CD4-positive, alpha-beta T cell (primary cell): Measurements from ENCODE around the gene FBXL5. TPM values are rescaled to one million over a fixed set of nuclear protein-coding genes. Genes with fewer than 3 reads are reported as not detected.
A peak's percentile ranks its signal among the peaks of the same experiment; 100 is the strongest.

Source experiments
- ATAC-seq: fragments of 200-7000 bp; cut with Tn5 transposase; one replicate; pipeline ENCODE4 v1.10.0; 2022; ENCODE audit warnings: mild to moderate bottlenecking; ENCODE audit not compliant: poor library complexity
- CTCF ChIA-PET: fragments of 350-600 bp; sonication (Branson Sonifier 250); formaldehyde crosslinking; loops from one replicate; lab custom pipeline; 2021; ENCODE audit warnings: antibody characterized with exemption, inconsistent platforms; lab: Charles Lee
- POLR2A ChIA-PET: fragments of 350-600 bp; sonication (Branson Sonifier 250); formaldehyde crosslinking; loops from one replicate; lab custom pipeline; 2021; ENCODE audit warnings: antibody characterized with exemption, inconsistent platforms; lab: Charles Lee
- DNase-seq, 14 experiments: peaks; one replicate each; pipeline ENCODE4 v3.0.0-alpha.2; 2013 to 2020; ENCODE audit warnings: mixed read lengths in 2 of 14
- H3K27ac ChIP-seq, 2 donors: one replicate each; pipeline versions ENCODE4 v1.5.1 to v1.7.0; 2013; ENCODE audit warnings: low read length in 2 of 2, low read depth in 1 of 2, mild to moderate bottlenecking in 1 of 2
- H3K27me3 ChIP-seq, 2 experiments: 1 replicate in 1 of 2; 2 replicates in 1 of 2; pipeline versions ENCODE4 v1.6.1 to v1.7.0; 2013; ENCODE audit warnings: low read length in 2 of 2, control low read depth in 1 of 2, mild to moderate bottlenecking in 1 of 2, moderate library complexity in 1 of 2; ENCODE audit not compliant: insufficient read depth in 2 of 2, control insufficient read depth in 1 of 2
- H3K36me3 ChIP-seq: one replicate; pipeline ENCODE4 v1.6.1; 2013; ENCODE audit warnings: low read length, control low read depth; ENCODE audit not compliant: insufficient read depth
- H3K4me1 ChIP-seq: one replicate; pipeline ENCODE4 v1.6.1; 2013; ENCODE audit warnings: low read length, control low read depth; ENCODE audit not compliant: insufficient read depth
- H3K4me3 ChIP-seq: one replicate; pipeline ENCODE4 v1.5.1; 2013; ENCODE audit warnings: mild to moderate bottlenecking, low read length, moderate library complexity
- H3K9me3 ChIP-seq, 2 experiments: 1 replicate in 1 of 2; 2 replicates in 1 of 2; pipeline versions ENCODE4 v1.6.1 to v1.7.0; 2013; ENCODE audit warnings: low read length in 2 of 2, mild to moderate bottlenecking in 2 of 2, control low read depth in 1 of 2, moderate library complexity in 1 of 2; ENCODE audit not compliant: control insufficient read depth in 1 of 2, insufficient read depth in 1 of 2
- H3K27ac Mint-ChIP-seq: one replicate; pipeline ENCODE4 v1.8.0; 2020; ENCODE audit warnings: mixed read lengths
- H3K27me3 Mint-ChIP-seq: one replicate; pipeline ENCODE4 v1.8.0; 2021; ENCODE audit warnings: mixed read lengths
- H3K36me3 Mint-ChIP-seq: one replicate; pipeline ENCODE4 v1.8.0; 2021; ENCODE audit warnings: low read depth, mixed read lengths
- H3K4me1 Mint-ChIP-seq: one replicate; pipeline ENCODE4 v1.8.0; 2021; ENCODE audit warnings: low read depth, mixed read lengths
- H3K4me3 Mint-ChIP-seq: one replicate; pipeline ENCODE4 v1.8.0; 2020; ENCODE audit warnings: mild to moderate bottlenecking, mixed read lengths
- H3K9me3 Mint-ChIP-seq: one replicate; pipeline ENCODE4 v1.8.0; 2020; ENCODE audit warnings: mixed read lengths
- intact Hi-C, 2 experiments: fragments of 100-400 bp; cut with DNase I in 1 of 2; cut with micrococcal nuclease in 1 of 2; formaldehyde crosslinking; loops; one replicate each; pipeline versions ENCODE4 v1.15.1 to v1.9.0; 2023 to 2025; cut with DNase I, micrococcal nuclease
- total RNA-seq, 174 experiments: library from RNA in 2 of 174; stranded (reverse) in 2 of 174; gene quantifications; one replicate each; pipeline ENCODE4 v1.2.3 and lab custom pipeline; 2021 to 2026
- TF ChIP-seq, protein P1 (sequence below): fragments of 200-600 bp; IDR thresholded peaks from one replicate; pipeline ENCODE4 v1.8.0; 2022; ENCODE audit warnings: antibody characterized with exemption, mild to moderate bottlenecking

The FBXL5 gene
- total RNA-seq, 2 experiments from 2014 or later: 60.1 to 62.5 TPM

DNA sequence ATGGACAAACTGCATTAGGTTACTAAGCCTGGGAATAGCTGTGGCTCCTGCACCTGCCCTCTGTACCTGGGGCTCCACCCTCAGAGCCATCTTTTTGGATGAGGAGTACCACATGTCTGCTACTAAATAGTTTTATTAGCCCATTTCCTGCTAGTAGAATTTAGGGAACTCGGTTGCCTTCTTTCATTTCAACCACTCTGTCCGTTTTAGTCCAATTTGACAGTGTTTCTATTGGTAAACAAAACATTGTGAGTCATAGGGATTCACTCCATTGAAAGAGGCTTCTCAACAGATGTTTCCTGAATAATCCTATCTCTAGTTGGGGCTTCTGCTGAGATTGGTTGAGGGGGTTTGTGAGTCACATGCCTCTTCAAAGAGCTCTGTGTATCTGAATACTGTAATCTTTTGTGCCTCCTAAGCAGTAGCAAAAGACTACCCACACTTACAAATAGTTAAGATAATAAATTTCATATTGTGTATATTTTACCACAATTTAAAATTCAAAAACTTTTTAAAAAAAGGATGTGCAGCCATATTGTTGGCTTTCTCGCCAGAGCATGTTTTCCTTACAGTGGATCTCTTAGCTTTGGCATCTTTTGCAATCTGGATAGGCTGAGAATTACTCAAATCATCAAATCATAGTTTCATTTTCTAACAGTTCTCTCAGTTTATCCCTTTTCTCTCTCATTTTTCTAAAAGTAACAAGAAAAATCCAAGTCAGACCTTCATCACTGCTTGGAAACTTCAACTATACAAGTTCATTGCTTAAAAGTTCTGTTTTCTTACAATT is 36.4 kb upstream of the FBXL5 start:
- Histone ChIP-seq H3K4me1 (no peaks in the 10 kb centered on the region), H3K36me3 (peaks cover 23% of the 10 kb centered on the region), H3K9me3 (no peaks in the 10 kb centered on the region), H3K4me3 (no peak overlapping the region), H3K27ac (no peak overlapping the region), H3K27me3 (no peaks in the 10 kb centered on the region)
- H3K4me1 Mint-ChIP-seq: no peaks in the 10 kb centered on the region
- TF ChIP-seq, protein P1, sequence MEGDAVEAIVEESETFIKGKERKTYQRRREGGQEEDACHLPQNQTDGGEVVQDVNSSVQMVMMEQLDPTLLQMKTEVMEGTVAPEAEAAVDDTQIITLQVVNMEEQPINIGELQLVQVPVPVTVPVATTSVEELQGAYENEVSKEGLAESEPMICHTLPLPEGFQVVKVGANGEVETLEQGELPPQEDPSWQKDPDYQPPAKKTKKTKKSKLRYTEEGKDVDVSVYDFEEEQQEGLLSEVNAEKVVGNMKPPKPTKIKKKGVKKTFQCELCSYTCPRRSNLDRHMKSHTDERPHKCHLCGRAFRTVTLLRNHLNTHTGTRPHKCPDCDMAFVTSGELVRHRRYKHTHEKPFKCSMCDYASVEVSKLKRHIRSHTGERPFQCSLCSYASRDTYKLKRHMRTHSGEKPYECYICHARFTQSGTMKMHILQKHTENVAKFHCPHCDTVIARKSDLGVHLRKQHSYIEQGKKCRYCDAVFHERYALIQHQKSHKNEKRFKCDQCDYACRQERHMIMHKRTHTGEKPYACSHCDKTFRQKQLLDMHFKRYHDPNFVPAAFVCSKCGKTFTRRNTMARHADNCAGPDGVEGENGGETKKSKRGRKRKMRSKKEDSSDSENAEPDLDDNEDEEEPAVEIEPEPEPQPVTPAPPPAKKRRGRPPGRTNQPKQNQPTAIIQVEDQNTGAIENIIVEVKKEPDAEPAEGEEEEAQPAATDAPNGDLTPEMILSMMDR: no peak
- no peak overlapping the region for H3K27ac Mint-ChIP-seq
- intact Hi-C loops: no loop called here
- no peak overlapping the region for H3K4me3 Mint-ChIP-seq
- no peaks in the 10 kb centered on the region for H3K27me3 Mint-ChIP-seq
- H3K9me3 Mint-ChIP-seq: no peaks in the 10 kb centered on the region
- ChIA-PET POLR2A (no interaction called here), CTCF (no interaction called here)
- DNase-seq (peak in 2 of 14 experiments; percentile 24 to 27), ATAC-seq (no peak)
- peaks cover 30% of the 10 kb centered on the region for H3K36me3 Mint-ChIP-seq

DNA sequence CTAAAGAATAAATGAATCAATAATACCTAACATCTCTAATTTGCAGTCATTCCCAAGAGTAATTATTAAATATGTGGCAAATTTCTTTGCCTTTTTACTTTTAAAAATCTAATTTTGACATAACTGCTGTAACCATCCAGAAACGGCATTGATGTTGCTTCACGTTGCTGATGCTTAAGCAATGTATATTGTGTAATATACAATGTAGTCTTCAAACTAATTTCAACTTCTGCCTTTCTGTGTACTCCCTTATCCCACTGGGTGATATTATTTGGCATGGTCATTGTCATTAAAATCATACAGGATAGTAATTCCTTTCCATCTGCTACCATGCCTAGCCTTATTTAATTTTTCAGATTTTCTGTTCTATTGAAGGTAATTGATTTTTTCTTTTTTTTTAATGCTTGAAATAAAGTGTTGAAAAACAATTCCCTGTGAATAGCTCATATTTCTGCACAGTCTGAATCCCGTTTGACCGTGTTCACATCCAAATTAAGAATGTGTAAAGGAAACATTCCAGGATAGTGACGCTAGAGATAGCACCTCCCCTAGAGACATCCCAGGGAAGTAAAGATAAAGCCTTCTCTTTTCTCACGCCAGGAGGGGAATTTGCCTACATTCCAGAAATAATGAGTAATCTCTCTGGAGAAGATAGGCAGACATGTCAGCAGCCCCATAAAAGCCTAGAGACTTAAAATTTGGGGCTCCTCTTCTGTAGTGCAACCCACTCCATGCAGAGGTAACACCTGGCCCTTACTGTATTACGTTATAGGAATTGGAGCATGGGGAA is 35.1 kb upstream of the FBXL5 start:
- peaks cover 41% of the 10 kb centered on the region for H3K36me3 Mint-ChIP-seq
- Histone ChIP-seq H3K9me3 (no peaks in the 10 kb centered on the region), H3K27me3 (no peaks in the 10 kb centered on the region), H3K4me1 (no peaks in the 10 kb centered on the region), H3K4me3 (no peak overlapping the region), H3K27ac (no peak overlapping the region), H3K36me3 (peaks cover 31% of the 10 kb centered on the region)
- no peaks in the 10 kb centered on the region for H3K27me3 Mint-ChIP-seq
- intact Hi-C loops: no loop called here
- CTCF ChIA-PET: no interaction called here
- POLR2A ChIA-PET: no interaction called here
- ATAC-seq: no peak
- no peak overlapping the region for H3K27ac Mint-ChIP-seq
- peak in 3 of 14 experiments; percentile 9 to 26 (median 19) for DNase-seq
- TF ChIP-seq, protein P1: no peak
- H3K4me1 Mint-ChIP-seq: peaks cover 10% of the 10 kb centered on the region
- no peaks in the 10 kb centered on the region for H3K9me3 Mint-ChIP-seq
- H3K4me3 Mint-ChIP-seq: no peak overlapping the region

DNA sequence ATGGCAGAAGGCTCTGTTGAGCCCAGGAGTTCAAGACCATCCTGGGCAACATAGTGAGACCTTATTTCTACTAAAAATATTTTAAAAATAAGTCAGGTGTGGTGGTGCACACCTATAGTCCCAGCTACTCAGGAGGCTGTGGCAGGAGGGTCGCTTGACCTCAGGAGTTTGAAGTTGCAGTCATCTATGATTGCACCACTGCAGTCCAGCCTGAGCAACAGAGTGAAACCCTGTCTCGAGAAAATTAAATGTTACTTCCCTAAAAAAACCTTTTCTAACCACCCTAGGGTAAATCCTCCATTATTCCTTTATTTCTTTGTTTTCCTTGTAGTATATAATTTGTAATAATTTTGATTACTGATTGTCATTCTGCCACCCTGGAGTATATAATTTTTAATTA is 34.4 kb upstream of the FBXL5 start:
- Mint-ChIP-seq H3K4me3 (no peak overlapping the region), H3K27me3 (no peaks in the 10 kb centered on the region), H3K27ac (no peak overlapping the region), H3K9me3 (no peaks in the 10 kb centered on the region), H3K36me3 (peaks cover 47% of the 10 kb centered on the region), H3K4me1 (peaks cover 16% of the 10 kb centered on the region)
- no peaks in the 10 kb centered on the region for H3K4me1 ChIP-seq
- no peak overlapping the region for H3K27ac ChIP-seq
- intact Hi-C loops: no loop called here
- TF ChIP-seq, protein P1: no peak
- no peak overlapping the region for H3K4me3 ChIP-seq
- H3K36me3 ChIP-seq: peaks cover 31% of the 10 kb centered on the region
- DNase-seq: peak in 2 of 14 experiments; percentile 29 to 31
- H3K27me3 ChIP-seq: no peaks in the 10 kb centered on the region
- ATAC-seq: no peak
- no peaks in the 10 kb centered on the region for H3K9me3 ChIP-seq
- ChIA-PET CTCF (no interaction called here), POLR2A (no interaction called here)
